Gastrocnemius medialis (tissue), 4 donors: ENCODE data around the gene TTC3. TPM values are rescaled to one million over a fixed set of nuclear protein-coding genes. Genes with fewer than 3 reads are reported as not detected.

Experiments
- ATAC-seq, 2 donors: fragments of 150-250 bp; one replicate each; pipeline ENCODE4 v1.9.1; 2016
- DNase-seq, 2 donors: peaks; one replicate each; pipeline ENCODE4 v3.0.0-alpha.2; 2019
- H3K27ac ChIP-seq, 4 donors: fragments of 200-600 bp; sonication (generic); 1 replicate in 1 of 4; 2 replicates in 3 of 4; pipeline ENCODE4 v1.5.1; 2016 to 2018; ENCODE audit warnings: mild to moderate bottlenecking in 2 of 4, moderate library complexity in 1 of 4
- H3K27me3 ChIP-seq, 3 donors: fragments of 200-600 bp; sonication (generic) in 2 of 3; 1 replicate in 1 of 3; 2 replicates in 2 of 3; pipeline versions ENCODE4 v1.5.1 to v1.6.0; 2016 to 2019; ENCODE audit warnings: mild to moderate bottlenecking in 1 of 3, moderate library complexity in 1 of 3
- H3K36me3 ChIP-seq, 2 donors: fragments of 200-600 bp; sonication (generic) in 1 of 2; one replicate each; pipeline ENCODE4 v1.5.1; 2017 to 2018
- H3K4me1 ChIP-seq, 2 donors: fragments of 200-600 bp; sonication (generic) in 1 of 2; one replicate each; pipeline ENCODE4 v1.5.1; 2016 to 2017; ENCODE audit warnings: mild to moderate bottlenecking in 2 of 2
- H3K4me3 ChIP-seq, 4 donors: fragments of 200-600 bp; sonication (generic) in 3 of 4; 1 replicate in 1 of 4; 2 replicates in 3 of 4; pipeline ENCODE4 v1.5.1; 2016 to 2019; ENCODE audit warnings: mild to moderate bottlenecking in 2 of 4
- H3K9me3 ChIP-seq, 3 donors: fragments of 200-600 bp; sonication (generic) in 2 of 3; 1 replicate in 1 of 3; 2 replicates in 2 of 3; pipeline ENCODE4 v1.5.1; 2016 to 2019
- CTCF ChIP-seq, 5 experiments: fragments of 450-650 bp in 3 of 5; fragments of 200-600 bp in 2 of 5; sonication (generic) in 2 of 5; IDR thresholded peaks in 4 of 5; conservative IDR thresholded peaks in 1 of 5; 1 replicate in 4 of 5; 2 replicates in 1 of 5; pipeline ENCODE4 v1.5.1; 2016 to 2019; ENCODE audit warnings: antibody characterized with exemption in 5 of 5, mild to moderate bottlenecking in 3 of 5, moderate library complexity in 3 of 5
- POLR2A ChIP-seq, 2 donors: fragments of 450-650 bp; IDR thresholded peaks; one replicate each; pipeline ENCODE4 v1.6.1; 2017; ENCODE audit warnings: antibody characterized with exemption in 2 of 2, mild to moderate bottlenecking in 2 of 2, moderate library complexity in 2 of 2
- in situ Hi-C, 4 donors: fragments of 200-750 bp; cut with MboI; loops; one replicate each; pipeline versions ENCODE4 v1.15.0 to v1.8.0; 2017; ENCODE audit warnings: low sequenced_read_pairs in 4 of 4
- intact Hi-C: fragments of 100-400 bp; cut with DNase I; formaldehyde crosslinking; loops from one replicate; pipeline ENCODE4 v1.15.1; 2023; ENCODE audit warnings: low total_unique reads
- total RNA-seq, 4 donors: library from RNA; depleted of rRNA; stranded (reverse); fragments of >200 nt; gene quantifications; one replicate each; pipeline versions ENCODE4 v1.1.0 to v1.2.3, GENCODE V29; 2016

Gene TTC3
- total RNA-seq, 4 donors from 2014 or later = 39.5 to 71.6 (median 44.1) TPM

- in situ Hi-C loops = no loop called here
- Histone ChIP-seq H3K36me3 (peaks cover 0 to 39% of the 10 kb centered on the region in 2 donors), H3K27ac (no peak overlapping the region), H3K4me3 (no peak overlapping the region), H3K9me3 (no peaks in the 10 kb centered on the region), H3K4me1 (peaks cover 18 to 19% of the 10 kb centered on the region in 2 donors), H3K27me3 (no peaks in the 10 kb centered on the region)
- no peak for TF ChIP-seq POLR2A (IDR thresholded peaks at IDR 0.05)
- no peak for TF ChIP-seq CTCF (IDR thresholded peaks at IDR 0.05 in 4 of 5, conservative IDR thresholded peaks at IDR 0.05 in 1 of 5)
- intact Hi-C loops = no loop called here
- ATAC-seq (no peak), DNase-seq (no peak)
Measured at GRCh38 chr21:37197746-37198145, 124.7 kb downstream of the TTC3 start.

GRCh38 chr21:37199057-37199924, 126.2 kb downstream of the TTC3 start:
- H3K36me3 ChIP-seq = peaks cover 0 to 28% of the 10 kb centered on the region in 2 donors
- H3K27ac ChIP-seq = peak overlapping the region in 2 of 4 donors; percentile 35 to 74
- TF ChIP-seq CTCF (IDR thresholded peaks at IDR 0.05 in 4 of 5, conservative IDR thresholded peaks at IDR 0.05 in 1 of 5) (no peak), POLR2A (IDR thresholded peaks at IDR 0.05) (no peak)
- ATAC-seq (no peak), DNase-seq (no peak)
- H3K9me3 ChIP-seq = no peaks in the 10 kb centered on the region
- H3K4me1 ChIP-seq = peaks cover 18 to 19% of the 10 kb centered on the region in 2 donors
- H3K4me3 ChIP-seq = no peak overlapping the region
- no peaks in the 10 kb centered on the region for H3K27me3 ChIP-seq
- intact Hi-C loops (no loop called here), in situ Hi-C loops (no loop called here)

GRCh38 chr21:37200641-37201480, 127.8 kb downstream of the TTC3 start:
- no peaks in the 10 kb centered on the region for H3K27me3 ChIP-seq
- H3K4me1 ChIP-seq = peaks cover 21 to 23% of the 10 kb centered on the region in 2 donors
- DNase-seq (peak in 1 of 2 donors; percentile 64), ATAC-seq (peak; percentile 68 to 78)
- H3K4me3 ChIP-seq = no peak overlapping the region
- intact Hi-C loops (no loop called here), in situ Hi-C loops (no loop called here)
- H3K36me3 ChIP-seq = peaks cover 0 to 28% of the 10 kb centered on the region in 2 donors
- H3K27ac ChIP-seq = peak overlapping the region; percentile 24 to 74 (median 64)
- H3K9me3 ChIP-seq = no peaks in the 10 kb centered on the region
- TF ChIP-seq POLR2A (IDR thresholded peaks at IDR 0.05) (no peak), CTCF (IDR thresholded peaks at IDR 0.05 in 4 of 5, conservative IDR thresholded peaks at IDR 0.05 in 1 of 5) (no peak)

GRCh38 chr21:37202221-37203110, 129.4 kb downstream of the TTC3 start:
- no peaks in the 10 kb centered on the region for H3K27me3 ChIP-seq
- no peak overlapping the region for H3K4me3 ChIP-seq
- H3K36me3 ChIP-seq = peaks cover 0 to 28% of the 10 kb centered on the region in 2 donors
- H3K9me3 ChIP-seq = no peaks in the 10 kb centered on the region
- intact Hi-C loops = no loop called here
- no peak for DNase-seq
- no peak for ATAC-seq
- in situ Hi-C loops = no loop called here
- TF ChIP-seq POLR2A (IDR thresholded peaks at IDR 0.05) (no peak), CTCF (IDR thresholded peaks at IDR 0.05 in 4 of 5, conservative IDR thresholded peaks at IDR 0.05 in 1 of 5) (no peak)
- peaks cover 37 to 39% of the 10 kb centered on the region in 2 donors for H3K4me1 ChIP-seq
- H3K27ac ChIP-seq = no peak overlapping the region
